HG03025 (cell line): ENCODE results near the gene PDF.
"Not testable (repeated sequence)": the region's sequence is repeated elsewhere in the genome, so short reads cannot be mapped to it uniquely, and the experiment has no call there.

ENCODE experiments used
- ATAC-seq: cut with Tn5 transposase; IDR thresholded peaks from one replicate; pipeline ENCODE4 v1.9.1; 2021; ENCODE audit warnings: mild to moderate bottlenecking, moderate library complexity; ENCODE audit not compliant: unreplicated experiment, low FRiP score

Gene PDF, protein sequence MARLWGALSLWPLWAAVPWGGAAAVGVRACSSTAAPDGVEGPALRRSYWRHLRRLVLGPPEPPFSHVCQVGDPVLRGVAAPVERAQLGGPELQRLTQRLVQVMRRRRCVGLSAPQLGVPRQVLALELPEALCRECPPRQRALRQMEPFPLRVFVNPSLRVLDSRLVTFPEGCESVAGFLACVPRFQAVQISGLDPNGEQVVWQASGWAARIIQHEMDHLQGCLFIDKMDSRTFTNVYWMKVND

DNA sequence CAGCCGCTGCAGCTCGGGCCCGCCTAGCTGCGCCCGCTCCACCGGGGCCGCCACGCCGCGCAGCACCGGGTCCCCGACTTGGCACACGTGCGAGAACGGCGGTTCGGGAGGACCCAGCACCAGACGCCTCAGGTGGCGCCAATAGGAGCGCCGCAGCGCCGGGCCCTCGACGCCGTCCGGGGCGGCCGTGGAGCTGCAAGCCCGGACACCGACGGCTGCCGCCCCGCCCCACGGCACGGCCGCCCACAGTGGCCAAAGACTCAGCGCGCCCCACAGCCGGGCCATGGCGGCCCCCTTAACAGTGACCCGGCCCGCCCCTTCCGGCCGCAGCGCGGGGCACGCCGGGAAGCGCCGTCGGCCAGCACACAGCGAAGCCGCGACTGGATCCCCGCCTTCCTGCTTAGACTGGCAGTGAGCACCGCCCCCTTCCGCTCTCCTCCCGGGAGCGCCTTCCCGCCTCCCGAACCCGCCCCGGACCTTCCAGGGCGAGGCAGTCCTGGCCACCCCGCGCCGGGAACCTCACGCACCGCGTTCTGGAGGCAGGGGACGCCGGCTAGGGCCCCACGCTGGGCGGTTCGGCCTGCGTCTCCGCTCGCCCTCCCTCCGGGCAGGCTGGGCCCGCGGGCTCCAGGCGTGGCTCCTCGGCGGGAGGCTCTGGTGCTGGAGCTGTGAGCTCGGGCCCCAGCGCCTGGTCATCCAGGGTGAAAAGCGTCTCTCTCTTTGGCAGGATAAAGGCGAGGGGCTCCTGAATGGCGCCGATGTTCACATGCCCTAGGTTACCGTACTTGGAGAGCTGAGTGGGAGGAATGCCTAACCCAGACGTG is at the start of gene PDF:
TSS of gene PDF (minus strand) at position 303 of the 824 bp plus-strand sequence. CDS start at position 285, 18 bp downstream.
- ATAC-seq, result peak; percentile 87

DNA sequence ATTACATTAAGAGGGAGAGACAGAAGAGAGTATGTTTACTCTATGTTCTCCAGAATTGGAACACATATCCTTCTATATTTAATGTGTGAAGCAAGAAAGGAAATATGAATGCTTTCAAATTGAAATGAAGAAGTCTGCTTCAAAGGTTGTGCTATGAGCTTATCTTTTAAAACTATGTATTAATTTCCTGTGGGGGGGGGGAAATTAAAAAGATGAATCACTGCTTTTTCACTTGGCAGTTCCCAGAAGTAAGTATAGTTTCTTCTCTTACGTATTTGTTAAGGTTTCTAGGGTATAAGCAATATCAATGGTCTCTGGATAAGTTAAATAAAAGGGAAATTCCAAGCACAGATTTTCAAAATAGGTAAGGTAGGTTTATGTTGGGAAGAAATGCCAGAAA is 48.4 kb upstream of the PDF start:
- ATAC-seq, result no peak

DNA sequence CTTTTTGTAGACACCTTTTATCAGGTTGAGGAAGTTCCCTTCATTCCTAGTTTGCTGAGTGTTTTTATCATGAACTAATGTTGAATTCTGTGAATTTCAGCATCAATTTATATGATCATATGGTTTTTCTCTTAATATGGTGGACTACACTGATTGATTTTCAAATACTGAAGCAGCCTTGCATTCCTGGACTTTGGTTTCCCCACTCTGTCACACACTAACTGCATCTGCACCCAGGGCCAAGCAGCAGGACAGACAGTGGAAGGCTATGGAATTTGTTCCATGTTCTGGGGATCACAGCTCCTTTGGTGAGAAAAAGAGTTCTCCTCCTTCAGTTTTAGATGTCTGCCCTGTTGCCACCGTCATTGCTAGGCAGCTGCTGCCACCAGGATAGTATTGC is 47.6 kb upstream of the PDF start:
- ATAC-seq, result no peak

DNA sequence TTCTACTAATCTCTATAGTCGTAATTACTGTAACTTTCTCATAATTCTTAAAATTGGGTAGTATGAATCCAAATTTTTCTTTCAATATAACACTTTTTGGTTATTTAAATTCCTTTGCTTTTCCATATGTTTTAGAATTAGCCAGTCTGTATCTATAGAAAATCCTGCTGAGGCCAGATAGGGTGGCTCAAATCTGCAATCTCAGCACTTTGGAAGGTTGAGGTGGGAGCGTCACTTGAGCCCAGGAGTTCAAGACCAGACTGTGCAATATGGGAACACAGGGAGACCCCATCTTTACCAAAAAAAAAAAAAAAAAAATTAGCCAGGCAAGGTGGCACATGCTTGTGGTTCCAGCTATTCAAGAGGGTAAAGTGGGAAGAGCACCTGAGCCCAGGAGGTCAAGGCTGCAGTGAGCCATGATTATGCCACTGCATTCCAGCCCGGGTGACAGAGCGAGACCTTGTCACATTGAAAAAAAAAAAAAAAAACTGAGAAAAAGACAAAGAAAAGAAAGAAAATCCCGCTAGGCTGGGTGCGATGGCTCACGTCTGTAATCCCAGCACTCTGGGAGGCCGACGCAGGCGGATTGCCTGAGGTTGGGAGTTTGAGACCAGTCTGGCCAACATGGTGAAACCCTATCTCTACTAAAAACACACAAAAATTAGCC is 46.1 kb upstream of the PDF start:
- ATAC-seq, result no peak

DNA sequence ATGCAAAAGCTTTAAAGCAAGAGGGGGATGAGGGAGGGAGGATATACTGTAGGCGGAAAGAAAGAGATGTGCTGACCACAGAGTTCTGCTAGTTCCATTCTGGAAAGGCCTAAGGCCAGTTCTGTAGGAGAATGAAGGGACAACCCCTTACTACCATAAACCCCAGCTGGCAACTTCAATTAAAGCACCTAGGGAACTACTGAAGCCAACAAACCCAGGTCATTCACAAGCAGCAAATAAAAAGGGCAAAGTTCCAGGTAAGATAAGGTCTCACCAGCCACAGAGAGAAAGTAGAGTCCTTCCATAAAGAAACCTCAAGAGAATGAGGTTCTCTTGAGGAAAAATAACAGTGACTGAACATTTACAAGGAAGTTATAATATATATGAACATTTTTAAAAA is 42.6 kb upstream of the PDF start:
- no peak for ATAC-seq

DNA sequence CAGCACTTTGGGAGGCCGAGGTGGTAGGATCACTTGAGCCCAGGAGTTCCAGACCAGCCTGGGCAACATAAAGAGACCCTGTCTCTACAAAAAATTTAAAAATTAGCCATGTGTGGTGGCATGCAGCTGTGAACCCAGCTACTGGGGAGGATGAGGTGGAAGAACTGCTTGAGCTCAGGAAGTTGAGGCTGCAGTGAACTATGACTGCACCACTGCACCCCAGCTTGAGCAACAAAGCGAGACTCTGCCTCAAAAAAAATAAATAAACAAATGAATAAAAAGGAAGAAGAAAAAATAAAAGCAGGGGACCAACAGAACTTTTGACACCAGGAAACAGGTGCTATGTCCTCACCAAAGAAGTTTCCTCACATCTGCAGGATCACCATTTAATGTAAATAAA is 41.2 kb upstream of the PDF start:
- no peak for ATAC-seq

DNA sequence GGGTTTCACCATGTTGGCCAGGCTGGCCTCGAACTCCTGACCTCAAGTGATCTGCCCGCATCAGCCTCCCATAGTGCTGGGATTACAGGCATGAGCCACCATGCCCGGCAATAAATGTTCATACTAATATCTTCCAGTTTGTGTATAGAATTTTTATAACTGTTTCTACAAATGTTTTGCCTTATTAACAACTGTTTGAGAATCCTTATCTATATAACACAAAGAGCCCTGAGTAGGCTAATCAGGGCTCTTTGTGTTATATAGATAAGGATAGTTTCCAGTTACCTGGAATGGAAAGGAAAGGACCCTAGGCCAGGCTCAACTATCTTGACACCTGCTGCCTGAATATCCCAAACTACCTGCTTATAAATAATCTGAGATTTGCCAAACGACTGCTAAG is 38.5 kb upstream of the PDF start:
- ATAC-seq, result no peak

DNA sequence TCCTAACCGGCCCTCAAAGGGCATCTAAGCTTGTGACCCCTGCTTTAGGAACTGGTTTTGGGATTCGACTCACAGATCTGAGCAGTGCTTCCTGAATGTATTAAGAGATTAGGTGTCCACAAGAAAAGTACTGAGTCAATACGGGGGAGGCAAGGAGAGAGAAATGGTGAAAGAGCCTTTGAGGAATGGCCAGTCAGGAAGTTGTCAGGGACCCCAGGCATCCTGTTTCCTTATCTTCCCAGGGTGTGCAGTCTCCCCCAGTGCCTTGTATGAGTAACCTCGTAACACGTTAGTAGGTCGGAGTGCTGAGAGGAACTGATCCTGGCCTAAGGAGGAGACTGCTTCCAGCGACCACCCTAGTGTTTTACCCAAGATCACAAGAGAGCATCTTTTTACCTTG is 37.6 kb upstream of the PDF start:
- no peak for ATAC-seq

DNA sequence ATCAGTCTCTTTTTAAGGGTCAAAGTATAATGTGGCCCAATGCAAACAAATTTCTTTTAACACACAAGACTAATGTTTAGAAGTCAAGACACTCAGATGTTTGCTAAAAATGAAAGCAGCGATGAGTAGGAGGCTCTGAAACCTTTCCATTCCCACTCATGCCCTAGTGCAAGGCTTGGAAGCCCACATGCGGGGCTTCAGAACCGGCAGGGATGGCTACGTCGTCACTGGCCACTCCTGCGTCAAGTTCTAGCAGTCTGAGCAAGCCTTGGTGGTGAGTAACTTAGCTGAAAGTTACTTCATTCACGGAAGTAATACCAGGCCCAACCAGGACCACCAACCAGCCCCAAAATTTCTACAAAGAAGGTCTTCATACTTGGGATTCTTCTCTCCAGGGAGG is 36.0 kb upstream of the PDF start:
- no peak for ATAC-seq

DNA sequence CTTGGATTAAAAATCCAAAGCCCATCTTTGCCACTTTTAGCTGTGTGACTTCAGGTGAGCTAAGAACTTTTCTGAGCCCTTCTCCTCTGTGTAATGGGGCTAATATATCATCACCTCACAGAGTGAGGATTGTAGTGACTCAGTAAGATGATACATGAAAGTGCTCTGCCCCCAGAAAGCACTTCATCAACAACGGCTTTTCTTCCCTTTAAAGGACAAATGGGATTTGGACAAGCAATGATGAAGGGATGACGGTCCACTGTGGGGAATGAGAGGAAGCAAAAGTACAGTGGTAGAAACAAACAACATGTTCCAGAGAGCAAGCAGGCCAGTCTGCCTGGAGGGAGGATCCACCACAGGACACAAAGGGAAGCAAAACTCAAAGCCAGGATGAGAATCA is 35.5 kb upstream of the PDF start:
- no peak for ATAC-seq

DNA sequence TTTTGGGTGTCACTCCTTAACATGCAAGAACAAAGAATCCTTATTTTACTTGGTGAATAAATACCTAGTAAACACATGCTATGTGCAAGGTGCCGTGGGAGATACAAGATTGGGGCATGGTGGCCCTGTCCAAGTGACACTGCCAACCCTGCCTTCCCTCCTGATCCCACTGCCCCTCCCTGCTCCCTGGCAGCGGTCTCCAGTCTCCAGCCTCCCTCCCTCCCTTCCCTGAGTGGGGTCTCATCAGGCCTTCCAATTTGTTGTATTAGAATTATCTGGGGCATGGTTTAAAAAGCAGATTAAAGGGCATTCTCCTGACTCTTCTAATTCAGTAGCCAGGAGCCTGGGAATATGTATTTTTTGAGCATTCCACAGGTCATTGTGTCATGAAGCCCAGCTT is 33.7 kb upstream of the PDF start:
- no peak for ATAC-seq

DNA sequence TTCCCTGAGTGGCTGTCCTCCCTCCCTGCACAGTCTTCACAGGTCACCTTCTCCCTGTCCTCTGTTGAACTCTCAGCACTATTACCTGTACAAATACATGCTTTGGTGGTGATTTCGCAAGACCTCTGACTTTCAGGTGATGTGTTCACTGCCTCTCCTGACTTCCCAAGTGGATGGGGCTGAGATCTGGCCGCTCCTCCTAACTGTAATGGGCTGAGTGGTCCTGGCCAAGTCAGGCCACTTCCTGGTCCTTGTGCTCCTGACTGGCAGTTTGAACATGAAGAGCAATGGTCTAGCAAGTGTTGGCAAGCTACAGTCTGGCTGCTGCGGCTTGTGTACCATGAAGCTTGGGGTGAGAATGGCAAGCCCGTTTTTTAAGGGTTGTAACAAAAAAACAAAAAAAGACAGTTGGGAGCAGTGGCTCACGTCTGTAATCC is 32.9 kb upstream of the PDF start:
- no peak for ATAC-seq

DNA sequence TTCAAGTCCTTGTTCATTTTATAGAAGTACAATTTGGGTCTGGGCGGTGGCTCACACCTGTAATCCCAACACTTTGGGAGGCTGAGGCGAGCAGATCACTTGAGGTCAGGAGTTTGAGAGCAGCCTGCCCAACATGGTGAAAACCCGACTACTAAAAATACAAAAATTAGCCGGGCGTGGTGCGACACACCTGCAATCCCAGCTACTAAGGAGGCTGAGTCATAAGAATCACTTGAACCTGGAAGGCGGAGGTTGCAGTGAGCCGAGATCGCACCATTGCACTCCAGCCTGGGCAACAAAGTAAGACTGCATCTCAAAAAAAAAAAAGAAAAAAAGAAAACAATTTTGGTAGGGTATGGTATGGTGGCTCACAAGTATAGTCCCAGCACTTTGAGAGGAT is 29.7 kb upstream of the PDF start:
- not testable (repeated sequence) for ATAC-seq

DNA sequence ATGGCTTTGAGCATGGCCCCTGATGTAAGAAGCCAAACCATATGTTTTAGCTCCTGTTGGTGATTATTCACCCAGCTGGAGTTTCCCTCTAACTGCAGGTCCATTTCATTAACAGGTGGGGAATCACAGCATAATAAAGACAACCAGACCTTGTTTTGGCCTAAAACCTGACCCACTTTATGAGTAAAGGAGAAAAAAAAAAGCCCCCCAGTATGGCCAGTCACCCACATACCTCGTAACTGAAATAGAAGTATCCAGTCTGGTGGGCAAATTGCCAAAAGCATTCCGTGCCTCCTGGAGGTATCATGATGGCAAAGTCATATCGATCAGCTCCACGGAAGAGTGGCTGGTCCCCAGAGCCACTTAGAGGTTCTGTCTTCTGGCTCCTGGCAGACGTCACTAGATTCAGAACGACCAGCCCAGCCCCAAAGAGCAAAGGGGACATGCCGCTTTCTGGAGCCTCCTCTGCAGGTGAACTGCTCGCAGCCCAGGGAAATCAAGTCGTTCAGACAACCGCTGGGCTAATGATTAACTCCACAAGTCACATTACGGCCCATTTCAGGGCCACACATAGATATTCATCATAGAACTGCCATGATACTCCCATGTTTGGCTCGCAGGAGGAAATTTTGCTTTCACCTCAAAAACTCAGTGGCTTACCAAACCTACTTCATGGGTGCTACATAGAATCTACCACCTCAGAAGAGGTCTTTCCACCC is 21.1 kb upstream of the PDF start, which contains the start of gene TMED6:
TSS of gene TMED6 (minus strand) at position 478 of the 719 bp plus-strand sequence. CDS start at position 445, 33 bp downstream.
- no peak for ATAC-seq

DNA sequence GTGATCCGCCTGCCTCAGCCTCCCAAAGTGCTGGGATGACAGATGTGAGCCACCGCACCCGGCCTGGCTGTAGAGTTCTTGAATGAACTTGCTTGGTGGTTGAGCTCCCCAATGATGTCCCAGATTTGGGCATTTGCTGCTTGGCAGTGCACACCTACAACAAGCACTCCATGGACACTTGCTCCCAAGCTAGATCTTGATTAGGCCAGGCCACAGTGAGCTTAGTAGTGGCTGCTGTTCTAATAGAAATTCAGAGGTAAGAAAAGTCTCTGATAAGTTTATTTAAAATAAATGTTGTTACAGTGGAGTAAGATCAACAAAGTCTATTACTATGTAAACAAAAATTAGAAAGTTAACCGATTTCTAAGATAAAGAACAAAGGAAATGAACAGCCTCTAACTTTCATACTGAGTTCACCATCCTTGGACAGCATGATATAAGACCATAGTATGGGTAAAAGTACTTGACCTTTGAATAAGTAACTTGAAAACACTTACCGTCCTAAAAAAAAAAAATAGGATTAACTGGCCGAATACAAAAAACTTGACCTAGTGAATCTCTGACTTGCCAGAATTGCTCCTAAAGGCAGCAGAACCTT is 20.2 kb upstream of the PDF start:
- ATAC-seq, result no peak

DNA sequence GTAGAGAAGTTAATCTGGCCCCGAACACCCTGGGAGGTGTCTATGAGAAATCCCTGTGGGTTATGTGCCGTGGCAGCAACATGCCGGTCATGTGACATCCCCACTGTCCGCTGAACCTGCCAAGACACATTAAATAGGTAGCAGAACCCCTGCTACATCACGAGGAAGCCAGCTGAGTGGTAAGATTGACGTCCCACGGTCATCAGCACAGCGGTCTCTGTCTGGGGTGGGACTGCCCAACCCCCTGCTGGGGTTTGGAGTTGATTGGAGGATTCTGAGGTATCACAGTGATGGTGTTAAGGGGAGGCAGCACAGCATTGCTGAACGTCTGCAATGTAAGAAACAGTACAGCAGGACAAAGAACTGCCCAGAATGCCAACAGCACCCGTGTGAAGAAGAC is 19.1 kb upstream of the PDF start:
- ATAC-seq, result no peak

DNA sequence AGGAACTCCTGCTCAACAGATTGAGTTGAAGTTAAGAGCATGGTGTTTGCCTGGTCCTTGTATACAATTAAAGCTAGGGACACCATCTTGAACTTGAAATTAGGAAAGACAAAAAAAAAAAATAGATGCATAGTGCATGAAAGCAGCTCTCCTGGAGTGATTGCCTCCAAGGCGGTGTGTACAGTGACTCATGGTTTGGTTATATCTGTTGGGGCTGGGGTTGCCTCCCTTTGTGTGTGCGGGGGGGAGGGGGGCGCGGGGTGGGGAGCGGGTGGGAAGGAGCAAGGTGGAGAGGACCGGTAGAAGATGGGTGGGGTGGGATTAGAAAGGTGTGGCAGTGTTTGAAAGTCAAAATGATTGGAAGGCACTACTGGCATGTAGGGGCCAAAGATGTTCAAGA is 17.8 kb upstream of the PDF start:
- ATAC-seq, result no peak

DNA sequence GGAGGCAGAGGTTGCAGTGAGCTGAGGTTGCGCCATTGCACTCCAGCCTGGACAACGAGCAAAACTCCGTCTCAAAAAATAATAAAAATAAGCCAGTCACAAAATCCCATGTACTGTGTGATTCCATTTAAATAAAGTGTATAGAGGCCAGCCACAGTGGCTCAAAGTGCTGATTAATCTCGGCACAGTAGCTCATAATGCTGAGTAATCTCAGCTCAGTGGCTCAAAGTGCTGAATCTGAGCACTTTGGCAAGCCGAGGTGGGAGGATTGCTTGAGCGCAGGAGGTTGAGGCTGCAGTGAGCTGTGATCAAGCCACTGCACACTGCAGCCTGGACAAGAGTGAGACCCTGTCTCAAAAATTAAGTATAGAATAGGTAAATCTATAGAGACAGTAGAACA is 16.3 kb upstream of the PDF start:
- ATAC-seq, result no peak

DNA sequence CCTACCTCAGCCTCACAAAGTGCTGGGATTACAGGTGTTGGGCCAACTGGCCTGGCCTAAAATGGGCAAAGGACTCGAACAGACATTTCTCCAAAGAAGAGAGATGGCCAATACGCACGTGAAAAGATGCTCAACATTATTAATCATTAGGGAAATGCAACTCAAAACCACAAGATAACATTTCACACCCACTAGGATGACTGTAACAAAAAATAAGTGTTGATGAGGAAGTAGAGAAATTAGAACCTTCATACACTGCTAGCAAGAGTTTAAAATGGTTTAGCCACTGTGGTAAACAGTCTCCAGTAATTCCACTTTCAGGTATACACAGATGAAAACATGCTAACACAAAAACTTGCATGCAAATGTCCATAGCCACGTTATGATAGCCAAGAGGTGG is 15.5 kb upstream of the PDF start:
- no peak for ATAC-seq

DNA sequence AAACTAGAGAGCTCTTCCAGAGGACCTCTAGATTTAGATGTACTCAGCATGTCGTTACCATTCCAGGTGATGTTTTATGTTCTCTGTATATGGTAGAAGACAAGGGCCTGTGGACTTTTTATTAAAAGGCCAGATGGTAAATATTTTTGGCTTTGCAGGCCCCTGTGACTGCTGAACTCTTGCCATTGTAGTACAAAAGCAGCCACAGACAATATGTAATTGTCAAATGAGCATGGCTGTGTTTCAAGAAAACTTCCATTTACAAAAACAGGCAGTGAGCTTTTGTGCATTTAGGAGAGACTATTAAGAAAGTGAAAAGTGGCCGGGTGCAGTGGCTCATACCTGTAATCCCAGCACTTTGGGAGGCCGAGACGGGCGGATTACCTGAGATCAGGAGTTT is 13.8 kb upstream of the PDF start:
- no peak for ATAC-seq
